ENCODE data around the gene LRRC37B. TPM values are rescaled to one million over a fixed set of nuclear protein-coding genes. Genes with fewer than 3 reads are reported as not detected.
"Not testable (repeated sequence)": the region's sequence is repeated elsewhere in the genome, so short reads cannot be mapped to it uniquely, and the experiment has no call there.

The LRRC37B gene
- total and polyA plus RNA-seq, 4 donors, result 29.8 to 51.9 (median 44.4) TPM

- H3K36me3 ChIP-seq (ENCODE audit: control insufficient read depth, insufficient read depth, low read length); H3K4me3 ChIP-seq (ENCODE audit: low read depth, low read length); H3K4me1 ChIP-seq (ENCODE audit: control insufficient read depth, insufficient read depth, low read length); H3K27me3 ChIP-seq (ENCODE audit: control insufficient read depth, insufficient read depth, low read length); DNase-seq (ENCODE audit: low read depth in 4 of 6, low spot score in 6 of 6); H3K9me3 ChIP-seq (ENCODE audit: control insufficient read depth, insufficient read depth, low read length); H3K27ac ChIP-seq (ENCODE audit: low read depth, low read length): not testable (repeated sequence)
- WGBS (ENCODE audit: insufficient coverage), result no CpG with 5 or more reads among the region's 9 CpGs
Observed at GRCh38 chr17:32060695-32061094, 53.5 kb downstream of the LRRC37B start.

DNA sequence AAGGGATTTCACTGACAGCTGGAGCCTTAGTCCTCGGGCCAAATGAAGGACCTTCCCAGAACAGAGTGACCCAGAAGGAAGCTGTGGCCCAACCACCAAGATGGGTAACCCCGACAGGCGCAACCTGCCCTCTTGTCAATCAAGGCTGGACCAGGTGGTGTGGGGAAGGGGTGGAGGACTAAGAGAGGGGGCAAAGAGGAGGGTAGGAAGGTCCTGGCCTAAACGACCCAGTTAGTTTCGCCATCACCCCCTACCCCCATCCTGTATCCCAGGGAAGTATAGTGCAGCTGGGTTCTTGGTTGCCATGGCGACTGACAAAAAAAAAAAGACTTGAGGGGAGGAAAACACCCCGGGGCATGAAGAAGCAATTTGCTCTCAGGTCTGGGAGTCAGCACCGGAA lies 54.7 kb downstream of the LRRC37B start:
- 100% methylated on average over 2 of the region's 8 CpGs for WGBS (ENCODE audit: insufficient coverage)
- H3K9me3 ChIP-seq (ENCODE audit: control insufficient read depth, insufficient read depth, low read length); H3K36me3 ChIP-seq (ENCODE audit: control insufficient read depth, insufficient read depth, low read length); H3K27ac ChIP-seq (ENCODE audit: low read depth, low read length); H3K27me3 ChIP-seq (ENCODE audit: control insufficient read depth, insufficient read depth, low read length); H3K4me3 ChIP-seq (ENCODE audit: low read depth, low read length); H3K4me1 ChIP-seq (ENCODE audit: control insufficient read depth, insufficient read depth, low read length): not testable (repeated sequence)
- peak in 2 of 6 donors; percentile 11 to 47 for DNase-seq (ENCODE audit: low read depth in 4 of 6, low spot score in 6 of 6)

- not testable (repeated sequence) for H3K36me3 ChIP-seq (ENCODE audit: control insufficient read depth, insufficient read depth, low read length); H3K27me3 ChIP-seq (ENCODE audit: control insufficient read depth, insufficient read depth, low read length); H3K27ac ChIP-seq (ENCODE audit: low read depth, low read length); DNase-seq (ENCODE audit: low read depth in 4 of 6, low spot score in 6 of 6); H3K4me1 ChIP-seq (ENCODE audit: control insufficient read depth, insufficient read depth, low read length); H3K9me3 ChIP-seq (ENCODE audit: control insufficient read depth, insufficient read depth, low read length); H3K4me3 ChIP-seq (ENCODE audit: low read depth, low read length)
- WGBS (ENCODE audit: insufficient coverage), result 80% methylated on average over 1 of the region's 2 CpGs
Observed at GRCh38 chr17:32064091-32064490, 56.9 kb downstream of the LRRC37B start.

- H3K9me3 ChIP-seq (ENCODE audit: control insufficient read depth, insufficient read depth, low read length); H3K4me1 ChIP-seq (ENCODE audit: control insufficient read depth, insufficient read depth, low read length); H3K4me3 ChIP-seq (ENCODE audit: low read depth, low read length); H3K27me3 ChIP-seq (ENCODE audit: control insufficient read depth, insufficient read depth, low read length); H3K36me3 ChIP-seq (ENCODE audit: control insufficient read depth, insufficient read depth, low read length); H3K27ac ChIP-seq (ENCODE audit: low read depth, low read length); DNase-seq (ENCODE audit: low read depth in 4 of 6, low spot score in 6 of 6): not testable (repeated sequence)
- WGBS (ENCODE audit: insufficient coverage), result 100% methylated on average over 3 of the region's 10 CpGs
Observed at GRCh38 chr17:32066123-32066680, 59.0 kb downstream of the LRRC37B start.

GRCh38 chr17:32066863-32067642 lies 59.9 kb downstream of the LRRC37B start:
- not testable (repeated sequence) for DNase-seq (ENCODE audit: low read depth in 4 of 6, low spot score in 6 of 6); H3K4me3 ChIP-seq (ENCODE audit: low read depth, low read length); H3K36me3 ChIP-seq (ENCODE audit: control insufficient read depth, insufficient read depth, low read length); H3K4me1 ChIP-seq (ENCODE audit: control insufficient read depth, insufficient read depth, low read length); H3K27me3 ChIP-seq (ENCODE audit: control insufficient read depth, insufficient read depth, low read length); H3K9me3 ChIP-seq (ENCODE audit: control insufficient read depth, insufficient read depth, low read length); H3K27ac ChIP-seq (ENCODE audit: low read depth, low read length)
- WGBS (ENCODE audit: insufficient coverage), result 66% methylated on average over 4 of the region's 25 CpGs

GRCh38 chr17:32069067-32069466 lies 61.9 kb downstream of the LRRC37B start:
- not testable (repeated sequence) for DNase-seq (ENCODE audit: low read depth in 4 of 6, low spot score in 6 of 6); H3K27me3 ChIP-seq (ENCODE audit: control insufficient read depth, insufficient read depth, low read length); H3K36me3 ChIP-seq (ENCODE audit: control insufficient read depth, insufficient read depth, low read length); H3K9me3 ChIP-seq (ENCODE audit: control insufficient read depth, insufficient read depth, low read length); H3K27ac ChIP-seq (ENCODE audit: low read depth, low read length); H3K4me1 ChIP-seq (ENCODE audit: control insufficient read depth, insufficient read depth, low read length); H3K4me3 ChIP-seq (ENCODE audit: low read depth, low read length)
- WGBS (ENCODE audit: insufficient coverage), result 63% methylated on average over 2 of the region's 2 CpGs

GRCh38 chr17:32071961-32072360 lies 64.8 kb downstream of the LRRC37B start:
- H3K36me3 ChIP-seq (ENCODE audit: control insufficient read depth, insufficient read depth, low read length); DNase-seq (ENCODE audit: low read depth in 4 of 6, low spot score in 6 of 6); H3K4me1 ChIP-seq (ENCODE audit: control insufficient read depth, insufficient read depth, low read length); H3K27me3 ChIP-seq (ENCODE audit: control insufficient read depth, insufficient read depth, low read length); H3K27ac ChIP-seq (ENCODE audit: low read depth, low read length); H3K9me3 ChIP-seq (ENCODE audit: control insufficient read depth, insufficient read depth, low read length); H3K4me3 ChIP-seq (ENCODE audit: low read depth, low read length): not testable (repeated sequence)
- no CpG with 5 or more reads among the region's 4 CpGs for WGBS (ENCODE audit: insufficient coverage)

DNA sequence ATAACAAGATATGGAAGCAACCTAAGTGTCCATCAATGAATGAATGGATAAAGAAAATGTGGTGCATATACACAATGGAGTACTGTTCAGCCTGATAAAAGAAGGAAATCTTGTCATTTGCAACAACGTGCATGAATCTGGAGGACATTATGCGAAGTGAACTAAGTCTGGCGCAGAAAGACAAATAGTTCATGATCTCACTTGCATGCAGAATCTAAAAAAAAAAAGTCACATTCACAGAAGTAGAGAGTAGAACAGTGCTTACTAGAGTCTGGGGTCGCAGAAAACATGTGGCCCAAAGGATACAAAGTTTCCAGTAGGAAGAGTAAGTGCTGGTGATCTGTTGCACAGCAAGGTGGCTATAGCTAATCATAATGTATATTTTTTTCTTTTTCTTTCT lies 65.9 kb downstream of the LRRC37B start:
- not testable (repeated sequence) for H3K27ac ChIP-seq (ENCODE audit: low read depth, low read length); H3K36me3 ChIP-seq (ENCODE audit: control insufficient read depth, insufficient read depth, low read length); H3K4me3 ChIP-seq (ENCODE audit: low read depth, low read length); H3K9me3 ChIP-seq (ENCODE audit: control insufficient read depth, insufficient read depth, low read length); H3K27me3 ChIP-seq (ENCODE audit: control insufficient read depth, insufficient read depth, low read length); H3K4me1 ChIP-seq (ENCODE audit: control insufficient read depth, insufficient read depth, low read length); DNase-seq (ENCODE audit: low read depth in 4 of 6, low spot score in 6 of 6)
- no CpG with 5 or more reads among the region's 4 CpGs for WGBS (ENCODE audit: insufficient coverage)

DNA sequence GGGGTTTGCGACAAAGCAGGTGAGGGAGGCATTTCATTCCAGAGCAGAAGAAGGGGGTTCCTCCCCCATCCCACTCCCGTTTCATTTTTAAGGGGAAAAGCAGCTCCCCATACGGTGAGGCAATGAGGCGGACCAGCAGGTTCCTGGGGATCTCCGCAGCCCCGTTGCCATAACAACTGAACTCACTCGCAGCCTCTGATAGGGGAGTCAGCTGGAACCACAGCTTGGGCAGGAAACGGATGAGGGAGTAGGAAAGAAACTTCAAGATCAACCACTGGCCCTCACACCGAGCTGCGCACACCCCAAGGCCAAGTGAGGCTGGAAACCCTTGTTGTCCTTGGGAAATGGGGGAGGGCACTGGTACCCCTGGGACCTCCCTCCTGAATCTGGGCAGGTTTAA lies 72.6 kb downstream of the LRRC37B start:
- not testable (repeated sequence) for H3K27me3 ChIP-seq (ENCODE audit: control insufficient read depth, insufficient read depth, low read length); H3K36me3 ChIP-seq (ENCODE audit: control insufficient read depth, insufficient read depth, low read length); H3K27ac ChIP-seq (ENCODE audit: low read depth, low read length); H3K9me3 ChIP-seq (ENCODE audit: control insufficient read depth, insufficient read depth, low read length); H3K4me3 ChIP-seq (ENCODE audit: low read depth, low read length)
- WGBS (ENCODE audit: insufficient coverage), result 4% methylated on average over 4 of the region's 10 CpGs
- peaks cover 11% of the 10 kb centered on the region for H3K4me1 ChIP-seq (ENCODE audit: control insufficient read depth, insufficient read depth, low read length)
- peak in 3 of 6 donors; percentile 24 to 93 (median 75) for DNase-seq (ENCODE audit: low read depth in 4 of 6, low spot score in 6 of 6)

DNA sequence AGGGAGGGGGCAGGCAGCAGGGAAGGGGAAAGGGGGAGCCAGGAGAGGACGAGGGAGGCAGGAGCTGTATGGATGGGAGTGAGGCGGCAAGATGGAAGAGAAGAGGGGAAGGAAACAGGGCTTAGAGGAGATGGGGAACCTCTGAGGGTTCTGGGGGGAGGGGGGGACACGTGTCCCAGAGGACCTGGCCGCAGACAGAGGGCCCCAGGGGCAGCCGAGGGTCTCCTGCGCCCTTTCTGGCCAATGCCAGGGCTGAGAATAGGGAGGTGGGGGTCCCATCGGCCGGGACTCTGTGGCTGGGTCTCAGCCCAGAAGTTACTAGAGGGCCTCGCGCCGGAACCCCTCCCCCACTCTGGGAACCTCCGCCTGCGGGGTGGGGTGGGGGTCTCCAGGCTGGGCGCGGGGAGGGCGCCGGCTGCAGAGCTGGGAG lies 76.4 kb downstream of the LRRC37B start:
- DNase-seq (ENCODE audit: low read depth in 4 of 6, low spot score in 6 of 6), result peak in 2 of 6 donors; percentile 64 to 72
- peak overlapping the region; percentile 40 for H3K27ac ChIP-seq (ENCODE audit: low read depth, low read length)
- H3K4me3 ChIP-seq (ENCODE audit: low read depth, low read length), result peak overlapping the region; percentile 40
- 0% methylated on average over 6 of the region's 17 CpGs for WGBS (ENCODE audit: insufficient coverage)
- H3K36me3 ChIP-seq (ENCODE audit: control insufficient read depth, insufficient read depth, low read length); H3K9me3 ChIP-seq (ENCODE audit: control insufficient read depth, insufficient read depth, low read length); H3K27me3 ChIP-seq (ENCODE audit: control insufficient read depth, insufficient read depth, low read length): not testable (repeated sequence)
- H3K4me1 ChIP-seq (ENCODE audit: control insufficient read depth, insufficient read depth, low read length), result peaks cover 18% of the 10 kb centered on the region

Data from spinal cord (tissue), 10 donors.